Amygdala (tissue), 56 donors: ENCODE results near the gene PPP1R15B.

Experiments used
- DNase-seq, 56 donors: peaks; one replicate each; lab custom pipeline; 2025; lab: John Stamatoyannopoulos, UW

PPP1R15B gene

GRCh38 chr1:204373911-204374310, 37.7 kb downstream of the PPP1R15B start:
- DNase-seq = no peak

- peak in 24 of 56 donors; percentile 15 to 77 (median 46) for DNase-seq
These were observed 41.4 kb downstream of the PPP1R15B start for GRCh38 chr1:204370176-204370575.

GRCh38 chr1:204368996-204369726, 42.5 kb downstream of the PPP1R15B start:
- peak in 38 of 56 donors; percentile 33 to 86 (median 64) for DNase-seq

- peak in 1 of 56 donors; percentile 28 for DNase-seq
These were observed 43.7 kb downstream of the PPP1R15B start for GRCh38 chr1:204367956-204368355.

- no peak for DNase-seq
These were observed 44.3 kb downstream of the PPP1R15B start for GRCh38 chr1:204367193-204367858.

- peak in 1 of 56 donors; percentile 9 for DNase-seq
These were observed 44.9 kb downstream of the PPP1R15B start for GRCh38 chr1:204366759-204367158.

DNA sequence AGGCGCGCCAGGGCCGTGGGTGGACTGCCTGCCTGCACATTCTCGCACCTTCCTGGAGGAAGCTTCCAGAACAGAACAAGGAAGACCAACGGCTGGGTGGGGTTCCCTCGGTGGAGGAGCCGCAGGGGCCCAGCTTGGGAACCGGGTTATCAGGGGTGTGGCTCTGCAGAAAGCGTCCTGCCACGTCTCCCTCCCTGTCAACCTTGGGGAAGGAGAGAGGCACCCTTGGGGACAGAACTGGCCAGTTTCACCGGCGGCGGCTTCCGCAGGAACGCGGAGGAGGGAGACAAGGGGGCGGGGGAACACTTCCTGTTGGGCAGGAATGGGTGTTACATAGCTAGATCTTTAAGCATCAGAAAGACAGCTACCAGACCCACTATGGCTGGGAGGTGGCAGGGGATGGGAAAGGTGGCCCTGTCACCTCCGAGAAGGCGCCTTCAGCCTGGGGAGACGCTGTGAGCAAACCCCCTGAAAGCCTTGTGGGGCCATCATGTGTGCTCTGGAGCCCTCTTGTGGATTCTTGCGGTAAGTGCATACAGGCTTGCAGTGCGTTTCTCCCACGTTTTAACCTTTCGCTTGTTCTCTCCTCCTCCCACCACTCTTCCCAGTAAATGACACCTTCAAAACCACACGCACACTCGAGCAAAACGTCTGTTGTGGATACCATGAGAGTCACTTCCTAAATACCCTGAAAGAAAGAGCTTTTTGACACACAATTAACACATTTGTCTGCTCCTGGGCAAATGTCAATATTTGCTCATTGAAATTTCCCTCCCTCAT, 48.1 kb downstream of the PPP1R15B start:
- DNase-seq = peak in 44 of 56 donors; percentile 34 to 84 (median 62)

DNA sequence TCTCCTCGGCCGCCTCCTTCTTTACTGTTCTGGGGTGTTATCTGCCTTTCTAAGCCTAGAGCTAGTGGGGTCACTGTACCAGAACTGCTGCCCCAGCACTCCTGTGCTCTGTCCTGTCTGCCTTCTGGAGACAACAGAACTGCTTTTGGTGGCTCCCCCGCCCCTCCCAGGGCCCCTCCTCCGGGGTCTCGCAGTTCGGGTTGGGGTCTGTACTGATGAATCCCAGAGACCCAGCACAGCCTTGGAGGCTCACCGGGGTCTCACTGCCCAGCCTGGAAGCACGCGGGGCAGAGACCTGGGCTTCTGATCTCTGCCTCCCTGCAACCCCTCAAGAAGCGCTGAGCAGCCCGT, 48.7 kb downstream of the PPP1R15B start:
- DNase-seq = no peak

DNA sequence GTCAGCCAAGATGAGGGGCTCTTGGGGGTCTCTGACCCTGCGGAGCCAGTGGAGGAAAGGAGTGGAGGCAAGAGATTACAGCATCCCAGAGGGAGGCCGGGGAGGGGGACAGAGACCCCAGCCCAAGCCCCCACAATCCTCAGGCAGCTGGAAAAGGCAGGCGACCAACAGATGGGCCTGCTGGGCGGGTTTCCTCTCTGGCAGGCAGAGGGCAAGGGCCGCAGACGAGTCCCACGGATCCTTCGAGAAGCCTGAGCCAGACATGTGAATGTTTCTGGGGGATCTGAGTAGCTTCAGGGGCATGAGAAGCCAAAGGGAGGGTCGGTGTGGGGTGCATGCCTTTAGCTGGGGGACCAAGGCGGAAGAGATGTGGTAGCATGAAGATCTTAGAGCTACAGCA, 49.8 kb downstream of the PPP1R15B start:
- DNase-seq = no peak

DNA sequence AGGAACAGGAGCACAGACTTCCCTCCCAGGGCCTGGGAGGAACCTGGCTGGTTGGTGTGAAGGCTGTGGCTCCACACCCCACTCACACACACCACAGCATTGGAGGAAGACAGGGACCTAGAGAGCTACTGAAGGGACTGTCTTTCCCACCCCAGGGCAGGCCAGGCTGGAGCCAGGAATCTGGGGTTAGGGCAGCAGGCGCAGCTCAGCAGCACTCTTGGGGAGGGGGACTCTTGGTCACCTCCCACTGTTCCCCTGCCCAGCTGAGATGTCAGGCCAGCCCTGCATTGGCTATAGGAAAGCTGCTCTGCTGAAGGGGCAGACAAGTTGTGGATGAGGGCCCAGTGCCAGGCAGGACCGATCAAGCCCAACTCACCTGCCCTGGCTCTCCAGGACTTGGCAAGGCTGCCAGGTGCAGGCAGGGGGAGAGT, 50.3 kb downstream of the PPP1R15B start:
- DNase-seq = no peak

DNA sequence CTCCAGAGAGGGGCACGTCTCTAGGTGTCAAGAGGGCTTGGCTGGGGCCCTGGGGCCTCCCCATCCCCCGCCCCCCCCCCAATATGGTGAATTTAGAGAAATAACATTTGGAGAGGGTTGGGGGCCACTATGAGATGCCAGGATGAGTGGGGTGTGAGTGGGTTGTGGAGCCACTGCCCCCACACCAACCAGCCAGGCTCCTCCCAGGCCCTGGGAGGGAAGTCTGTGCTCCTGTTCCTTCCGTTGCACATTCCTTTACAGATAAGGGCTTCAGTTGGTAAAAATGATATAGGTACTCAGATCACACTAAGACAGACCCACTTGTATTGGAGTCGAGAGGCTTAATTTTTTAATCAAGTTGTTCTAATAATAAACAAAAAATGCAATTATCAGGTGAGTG, 51.3 kb downstream of the PPP1R15B start:
- DNase-seq = no peak

DNA sequence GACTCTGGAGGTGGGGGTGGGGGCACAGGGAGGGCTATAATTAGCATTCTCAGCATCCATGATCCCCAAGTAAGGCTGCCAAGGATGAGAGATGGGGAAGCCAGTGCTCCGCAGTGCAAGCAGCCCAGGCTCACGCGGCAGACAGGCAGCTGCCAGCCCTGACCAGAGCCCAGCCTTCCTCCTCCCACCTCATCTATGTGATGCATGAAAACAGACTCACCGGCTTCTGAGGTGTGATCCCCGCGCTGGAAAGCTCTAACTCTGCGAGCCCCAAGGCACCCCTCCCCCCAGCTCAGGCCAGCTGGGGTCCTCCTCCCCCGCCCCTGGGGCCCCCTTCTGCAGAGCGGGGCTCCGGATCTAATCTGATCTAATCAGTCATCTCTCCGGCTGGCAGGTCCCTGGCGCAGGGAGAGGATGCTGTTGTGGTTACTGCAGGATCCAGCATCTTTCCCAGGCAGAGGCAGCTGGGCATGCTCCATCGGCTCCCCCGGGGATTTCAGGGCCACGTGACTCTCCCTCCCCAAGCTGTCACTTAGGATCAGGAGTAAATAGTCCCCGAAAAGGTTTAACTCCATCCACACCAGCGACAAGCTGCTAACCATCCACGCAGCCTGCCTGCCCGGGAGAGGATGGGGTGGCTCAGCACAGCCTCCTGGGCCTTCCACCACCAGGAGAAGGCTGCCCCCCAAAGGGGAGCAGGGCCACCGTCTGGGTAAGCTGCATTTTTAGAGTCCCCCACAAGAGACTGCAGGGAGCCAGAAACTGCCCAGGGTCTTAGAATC, 52.0 kb downstream of the PPP1R15B start, which contains the start of gene PLEKHA6:
PLEKHA6 (minus strand) TSS at position 456 of the 782 bp plus-strand sequence. CDS start 86,202 bp downstream, outside the sequence.
- DNase-seq = peak in 49 of 56 donors; percentile 30 to 86 (median 71)

DNA sequence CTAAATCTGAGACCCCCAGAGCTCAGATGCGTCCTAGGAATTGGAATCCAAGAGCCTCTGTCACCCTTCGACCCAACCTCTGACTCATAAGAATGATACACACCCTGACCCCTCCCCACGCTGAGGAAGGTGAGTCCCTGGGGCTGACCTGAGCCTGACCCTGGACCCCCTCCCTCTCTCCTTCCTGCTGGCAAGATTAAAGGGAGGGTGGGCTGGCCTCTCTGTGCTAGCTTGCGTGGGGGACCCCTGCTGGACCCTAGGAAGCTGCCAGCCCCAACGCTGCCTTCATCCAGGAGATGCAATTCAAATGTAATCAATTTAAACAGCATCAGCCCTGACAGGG, 52.5 kb downstream of the PPP1R15B start:
- DNase-seq = no peak

- peak in 1 of 56 donors; percentile 21 for DNase-seq
These were observed 53.0 kb downstream of the PPP1R15B start for GRCh38 chr1:204358605-204359004.

DNA sequence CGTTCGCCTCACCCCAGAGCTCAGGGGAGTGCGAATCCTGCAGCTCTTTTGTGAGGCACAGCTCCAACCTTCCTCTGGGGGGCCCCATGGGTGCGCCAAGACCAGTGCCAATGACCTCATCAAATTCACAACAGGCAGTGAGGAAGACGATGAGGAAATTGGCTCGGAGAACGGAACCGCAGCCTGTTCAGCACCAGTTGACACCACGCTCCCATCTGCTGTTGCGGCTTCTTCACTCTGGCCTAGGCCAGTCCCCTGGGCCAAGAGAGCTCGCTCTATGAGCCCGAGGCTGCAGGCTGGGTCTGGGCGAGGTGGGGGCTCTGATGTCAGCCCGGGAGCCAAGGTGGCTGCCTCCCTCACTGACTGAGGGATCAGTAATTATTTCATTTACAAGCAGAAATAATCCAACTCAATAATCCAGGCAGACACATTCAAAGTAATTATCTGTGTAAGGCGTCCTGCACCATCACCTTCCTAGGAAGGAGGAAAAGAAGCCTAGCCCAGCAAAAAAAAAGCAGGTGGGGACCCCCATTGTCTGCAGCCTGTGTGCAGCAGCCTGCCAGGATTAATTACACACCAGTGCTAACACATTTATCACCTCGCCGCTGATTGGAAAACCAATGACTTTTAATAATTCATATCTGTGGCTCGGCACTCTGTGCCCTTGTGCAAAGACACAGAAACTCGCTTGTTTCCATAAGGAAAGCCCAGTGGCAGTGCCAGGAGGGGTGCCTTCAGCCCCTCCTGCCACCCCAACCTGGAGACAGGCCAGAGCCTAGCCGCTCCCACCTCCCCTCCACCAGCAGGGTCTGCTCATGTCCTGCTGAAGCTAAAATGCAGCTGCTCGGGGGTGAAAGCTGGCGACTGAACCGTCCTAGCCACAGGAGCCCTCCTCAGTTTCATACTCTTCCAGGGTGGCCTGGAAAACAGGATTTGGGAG, 53.8 kb downstream of the PPP1R15B start:
- DNase-seq = peak in 29 of 56 donors; percentile 18 to 71 (median 47)

DNA sequence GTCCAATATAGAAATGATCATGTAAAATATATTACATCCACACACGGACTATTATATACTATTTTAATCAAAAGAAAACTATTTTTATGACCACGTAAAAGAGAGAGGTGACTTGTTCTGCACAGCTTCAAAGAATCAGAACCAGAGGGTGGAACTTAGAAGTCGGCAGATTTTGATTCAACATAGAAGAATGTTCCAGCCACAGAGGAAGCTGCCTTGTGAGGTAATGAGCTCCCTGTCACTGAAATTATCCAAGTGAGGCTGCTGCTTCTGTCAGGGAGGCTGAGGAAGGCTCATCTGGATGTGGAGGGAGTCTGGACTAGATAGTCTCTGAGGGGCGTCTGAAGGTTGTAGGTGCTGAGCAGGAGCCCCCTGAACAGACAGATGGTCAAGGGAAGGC, 54.6 kb downstream of the PPP1R15B start:
- no peak for DNase-seq

- DNase-seq = no peak
These were observed 55.7 kb downstream of the PPP1R15B start for GRCh38 chr1:204355913-204356312.

DNA sequence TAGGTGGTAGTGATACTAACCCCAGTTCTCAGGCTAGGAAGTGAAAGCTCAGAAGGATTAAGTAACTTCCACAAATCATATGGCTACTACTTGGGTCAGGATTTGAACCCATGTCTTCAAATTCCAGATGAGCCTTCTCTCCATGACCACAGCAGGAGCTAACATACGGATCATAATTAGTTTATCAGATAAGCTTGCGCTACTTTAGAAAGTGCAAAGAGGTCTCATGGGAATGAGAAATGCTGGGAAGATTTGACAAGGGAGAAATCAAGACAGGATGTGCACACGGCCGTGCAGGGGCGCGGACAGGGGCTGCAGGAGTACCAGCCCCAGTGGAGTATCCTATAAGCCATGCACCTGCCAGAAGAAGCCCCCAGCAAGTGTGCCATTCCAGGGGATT, 57.0 kb downstream of the PPP1R15B start:
- no peak for DNase-seq
